Middle frontal gyrus (tissue), 1 donor: ENCODE results near the gene PARD3B.

Experiments used
- DNase-seq: peaks from one replicate; pipeline ENCODE4 v3.0.0-alpha.2; 2015; ENCODE audit warnings: low spot score; ENCODE audit errors: extremely low spot score

The PARD3B gene

GRCh38 chr2:204944927-204945326, 399.7 kb downstream of the PARD3B start:
- no peak for DNase-seq

- no peak for DNase-seq
Observed at GRCh38 chr2:204945376-204945775, 400.1 kb downstream of the PARD3B start.

DNA sequence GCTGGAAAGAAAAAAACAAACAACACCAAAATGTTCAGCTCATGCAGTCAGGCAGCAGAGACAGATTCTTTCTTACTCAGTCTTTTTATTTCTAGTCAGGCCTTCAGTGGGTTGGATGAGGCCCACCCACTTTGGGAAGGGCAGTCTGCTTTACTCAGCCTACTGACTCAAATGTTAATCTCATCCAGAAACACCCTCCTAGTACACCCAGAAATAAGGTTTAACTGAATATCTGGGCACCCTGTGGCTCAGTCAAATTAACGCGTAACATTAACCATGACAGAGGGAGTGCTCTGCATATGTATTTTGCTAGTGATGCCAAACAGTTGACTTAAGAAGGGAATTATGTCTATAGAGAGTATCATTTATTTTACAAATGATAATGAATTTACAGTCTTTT, 401.6 kb downstream of the PARD3B start:
- DNase-seq: no peak

DNA sequence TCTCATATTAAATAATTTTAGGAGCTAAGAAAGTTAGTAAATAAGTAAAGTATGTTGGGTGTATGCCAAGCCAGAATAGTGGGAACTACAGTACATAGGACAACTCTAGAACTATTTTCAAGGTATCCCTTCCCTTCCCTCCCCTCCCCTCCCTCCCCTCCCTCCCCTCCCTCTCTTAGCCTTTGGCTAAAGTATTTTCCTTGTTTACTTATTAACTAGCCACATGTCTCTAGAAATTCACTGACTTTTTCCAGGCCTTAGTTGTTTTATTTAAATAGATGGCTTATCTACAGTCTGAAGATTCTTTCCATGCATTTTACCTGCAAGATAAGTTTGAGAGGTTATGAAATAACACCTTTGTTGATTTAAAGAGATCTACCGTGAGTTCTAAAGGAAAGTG, 402.1 kb downstream of the PARD3B start:
- no peak for DNase-seq

DNA sequence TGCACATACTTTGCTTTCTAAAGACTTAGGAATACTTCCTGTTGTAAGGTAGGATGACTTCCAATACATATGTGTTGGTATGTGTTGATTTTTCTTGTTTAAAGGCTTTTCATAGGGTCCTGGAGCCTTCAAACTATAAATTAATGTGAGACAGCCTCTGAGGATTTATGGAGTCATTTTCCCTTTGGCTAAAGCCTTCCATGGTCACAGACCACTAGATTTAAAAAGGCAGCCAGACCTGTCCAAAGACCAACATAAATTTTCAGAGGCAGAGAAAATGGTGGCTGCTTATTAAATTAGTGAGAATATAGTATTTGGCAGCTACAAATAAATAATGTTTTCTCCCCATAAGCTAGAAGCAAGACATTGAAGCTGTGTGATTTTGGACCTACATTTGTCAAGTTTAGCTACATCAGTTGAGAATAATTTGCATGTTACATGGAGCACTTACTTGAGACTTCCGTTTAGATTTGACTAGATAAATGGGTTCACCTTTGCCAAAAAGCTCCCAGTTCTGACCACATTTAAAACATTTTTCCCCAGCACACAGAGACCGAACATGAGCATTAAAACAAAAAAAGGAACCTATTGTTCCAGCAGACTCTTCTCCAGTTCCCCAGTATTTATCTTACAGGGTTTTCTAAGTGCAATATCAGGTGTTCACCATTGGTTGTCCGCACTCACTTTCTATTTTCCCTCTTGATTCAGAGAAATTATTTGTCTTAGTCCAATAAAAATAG, 402.9 kb downstream of the PARD3B start:
- no peak for DNase-seq

- DNase-seq: no peak
Observed at GRCh38 chr2:204948822-204949221, 403.5 kb downstream of the PARD3B start.

DNA sequence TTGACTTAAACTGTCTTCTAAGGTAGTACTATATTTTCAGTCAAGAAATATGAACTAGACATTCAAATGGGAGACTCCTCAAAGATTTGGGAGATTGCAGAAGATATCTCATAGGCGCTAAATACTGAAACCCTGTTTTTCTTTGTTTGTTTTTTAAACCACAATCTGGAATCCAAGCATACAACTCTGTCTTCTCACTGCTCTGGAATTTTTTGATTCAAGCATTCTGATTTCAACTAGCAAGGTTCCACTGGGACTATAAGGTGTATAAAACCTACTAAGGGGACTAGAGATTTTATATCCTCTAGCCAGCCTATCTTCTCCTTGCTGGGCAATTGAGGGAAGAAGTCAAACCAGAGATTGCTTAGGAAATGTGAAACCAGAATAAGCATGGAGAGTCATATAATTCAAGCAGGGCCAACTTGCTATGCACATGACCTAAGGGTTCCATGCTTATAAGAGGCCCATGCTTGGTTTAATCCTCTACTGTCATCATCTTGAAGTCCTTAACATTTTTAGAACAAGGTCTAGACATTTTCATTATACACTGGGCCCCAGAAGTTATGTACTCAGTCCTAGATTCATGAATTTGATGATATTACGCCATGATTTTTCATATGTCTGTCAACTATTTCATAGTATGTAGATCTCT, 405.5 kb downstream of the PARD3B start:
- no peak for DNase-seq

DNA sequence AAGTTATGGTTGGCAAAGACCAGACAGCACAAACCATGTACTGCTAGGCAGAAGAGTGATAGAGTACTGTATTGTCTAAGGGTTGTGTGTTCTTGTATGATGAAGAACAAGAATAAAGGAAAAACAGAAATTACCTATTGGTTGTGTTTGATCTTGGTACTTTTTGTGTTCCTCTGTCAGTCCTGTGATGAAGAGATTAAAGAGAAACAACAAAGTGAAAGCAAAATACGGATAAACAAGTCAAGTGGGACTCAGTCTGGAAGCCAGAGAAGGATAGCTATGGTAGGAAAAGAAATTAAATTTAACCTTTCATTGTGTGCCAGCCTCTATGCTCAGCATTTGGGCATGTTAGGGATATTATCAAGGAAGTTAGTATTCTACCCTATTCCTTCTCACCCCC, 413.1 kb downstream of the PARD3B start:
- no peak for DNase-seq

DNA sequence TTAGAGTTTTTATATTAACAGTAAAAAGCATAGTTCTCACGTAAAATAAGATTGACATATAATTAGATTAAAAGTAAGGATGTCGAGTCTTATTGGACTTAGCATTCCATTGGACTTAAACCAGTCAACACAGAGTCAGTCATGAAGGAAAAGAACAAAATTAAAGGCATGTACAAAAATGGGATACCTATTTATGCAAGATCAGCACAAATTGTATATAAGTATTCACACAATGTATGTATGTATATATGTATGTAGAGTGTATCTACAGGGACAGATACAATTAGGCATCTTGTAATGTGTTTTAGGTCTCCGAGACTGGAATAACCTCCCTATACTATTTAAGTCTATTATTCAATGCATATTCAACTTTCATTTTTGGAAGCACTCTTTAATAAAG, 419.1 kb downstream of the PARD3B start:
- DNase-seq: no peak

DNA sequence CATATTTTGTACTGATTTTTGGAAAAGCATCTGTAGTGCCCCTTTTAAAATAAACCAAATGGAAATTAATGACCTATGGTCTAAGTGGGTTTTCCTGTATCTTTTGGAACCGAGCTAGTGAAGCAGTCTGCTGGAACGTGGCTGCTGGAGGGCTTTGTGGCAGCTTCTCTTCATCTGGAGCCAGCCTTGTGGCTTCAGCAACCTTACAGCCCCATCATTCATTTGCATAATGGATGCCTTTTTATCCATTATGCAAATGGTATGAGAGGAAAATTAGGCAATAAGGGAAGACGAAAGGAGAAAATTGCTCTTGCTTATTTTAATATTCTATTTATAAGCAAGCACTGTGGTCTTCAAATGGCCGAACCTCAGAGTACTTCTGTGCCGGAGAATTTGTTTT, 421.0 kb downstream of the PARD3B start:
- DNase-seq: no peak

- DNase-seq: no peak
Observed at GRCh38 chr2:204967199-204967960, 422.1 kb downstream of the PARD3B start.

- DNase-seq: no peak
Observed at GRCh38 chr2:204971206-204971907, 426.1 kb downstream of the PARD3B start.

DNA sequence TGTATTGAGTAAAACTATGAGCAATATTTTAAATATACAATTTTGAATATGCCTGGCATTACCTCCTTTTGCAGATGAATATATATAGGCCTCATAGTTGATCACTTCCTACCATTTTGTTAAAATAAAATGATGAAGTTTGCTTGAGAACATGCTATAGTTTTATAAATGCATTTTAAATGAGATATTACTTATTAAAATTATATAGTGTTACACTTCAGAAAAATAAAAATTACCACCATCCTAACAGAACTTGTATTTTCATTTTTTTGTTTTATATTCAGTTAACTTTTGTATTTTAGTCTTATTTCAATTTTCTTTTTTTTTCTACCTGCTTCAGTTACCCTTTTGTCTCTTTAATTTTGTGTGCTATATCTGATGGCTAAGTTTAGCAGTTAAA, 426.9 kb downstream of the PARD3B start:
- DNase-seq: no peak

DNA sequence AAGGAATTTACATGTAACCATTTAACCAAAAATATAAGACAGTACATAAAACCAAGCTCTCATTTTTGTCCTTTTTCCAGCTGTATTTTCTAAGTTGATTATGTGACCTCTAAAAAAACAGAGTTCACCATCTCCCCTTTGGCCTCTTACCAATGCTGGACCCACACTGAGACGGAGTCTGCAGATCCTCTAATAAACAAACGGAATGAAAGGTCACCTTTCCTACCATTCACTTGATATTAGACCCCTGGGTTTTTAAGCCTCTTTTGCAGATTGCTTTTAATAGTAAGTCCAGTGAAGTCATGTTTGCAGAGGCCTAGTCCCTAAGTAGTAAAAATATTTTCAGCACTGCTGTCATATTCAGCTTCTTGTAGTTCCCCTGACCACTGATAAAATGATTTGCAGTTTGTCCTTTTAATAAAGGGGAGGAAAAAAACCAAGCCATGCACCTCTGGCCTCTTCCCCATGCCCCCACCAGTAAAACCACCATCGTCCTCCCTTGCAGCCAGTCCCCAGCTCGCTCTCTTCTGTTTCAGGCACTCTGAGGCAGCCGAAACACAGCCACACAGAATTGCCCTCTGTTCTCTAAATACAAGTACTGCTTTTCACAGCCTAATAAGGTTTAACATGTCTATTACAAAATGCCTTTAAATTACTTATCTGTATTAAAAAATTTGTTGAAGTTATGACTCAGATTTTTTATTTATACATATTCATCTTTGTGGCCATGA, 427.5 kb downstream of the PARD3B start:
- no peak for DNase-seq

DNA sequence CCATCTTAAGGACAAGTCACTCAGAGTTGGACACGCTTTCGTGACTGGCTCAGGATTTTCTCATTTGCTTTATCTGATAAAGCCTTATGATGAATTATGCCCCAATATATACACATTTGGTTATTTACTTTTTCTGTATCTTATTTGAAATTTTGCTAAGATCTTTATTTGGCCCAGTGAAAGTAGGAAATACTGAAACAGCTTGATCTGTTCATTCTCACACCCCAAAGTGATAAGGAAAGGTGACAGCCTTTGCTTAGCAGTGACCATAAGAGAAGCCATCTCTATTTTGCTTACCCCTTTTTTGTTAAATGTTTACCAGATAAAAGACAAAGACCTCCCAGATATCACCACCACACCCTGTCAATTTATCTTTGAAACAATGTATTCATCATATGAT, 428.3 kb downstream of the PARD3B start:
- no peak for DNase-seq

GRCh38 chr2:204974487-204974886, 429.2 kb downstream of the PARD3B start:
- DNase-seq: no peak

DNA sequence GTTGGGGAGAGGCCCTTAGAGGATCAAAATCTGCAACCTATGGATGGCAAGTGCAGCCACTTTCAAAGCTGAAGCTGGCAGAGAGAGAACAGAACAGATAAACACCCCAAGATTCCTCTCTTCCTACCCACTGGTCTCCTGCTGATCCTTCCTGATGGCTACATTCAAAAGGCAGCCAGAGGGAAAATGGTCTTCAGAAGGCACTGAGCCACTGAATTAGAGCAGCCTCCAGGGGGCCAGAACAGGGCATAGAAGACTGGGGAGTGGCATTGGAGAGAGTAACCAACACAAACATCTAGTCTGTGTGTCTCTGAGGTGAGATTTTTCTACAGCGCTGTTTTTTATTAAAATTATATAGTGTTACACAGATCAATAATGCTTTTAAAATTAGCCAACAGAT, 432.6 kb downstream of the PARD3B start:
- no peak for DNase-seq

GRCh38 chr2:204982303-204982702, 437.0 kb downstream of the PARD3B start:
- DNase-seq: no peak

GRCh38 chr2:204984518-204984917, 439.2 kb downstream of the PARD3B start:
- DNase-seq: no peak

DNA sequence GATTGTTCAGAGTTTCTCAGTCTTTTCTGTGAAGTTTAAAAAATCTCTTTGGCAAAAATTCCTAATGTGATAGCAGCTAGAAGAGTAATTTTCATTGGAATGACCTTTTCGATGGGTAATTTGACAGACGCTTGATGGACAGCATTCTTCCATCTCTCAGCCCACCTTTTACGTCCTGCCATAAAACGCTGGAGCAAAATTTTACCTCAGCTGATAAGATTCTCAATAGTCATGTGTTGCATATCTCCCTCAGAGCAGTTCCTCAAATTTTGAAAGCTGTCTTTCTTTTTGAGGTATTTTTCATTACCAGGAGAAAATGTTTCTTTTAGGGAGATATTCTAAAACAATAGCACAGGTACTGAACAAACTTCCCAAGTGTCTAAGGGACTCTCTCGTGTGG, 441.4 kb downstream of the PARD3B start:
- no peak for DNase-seq

DNA sequence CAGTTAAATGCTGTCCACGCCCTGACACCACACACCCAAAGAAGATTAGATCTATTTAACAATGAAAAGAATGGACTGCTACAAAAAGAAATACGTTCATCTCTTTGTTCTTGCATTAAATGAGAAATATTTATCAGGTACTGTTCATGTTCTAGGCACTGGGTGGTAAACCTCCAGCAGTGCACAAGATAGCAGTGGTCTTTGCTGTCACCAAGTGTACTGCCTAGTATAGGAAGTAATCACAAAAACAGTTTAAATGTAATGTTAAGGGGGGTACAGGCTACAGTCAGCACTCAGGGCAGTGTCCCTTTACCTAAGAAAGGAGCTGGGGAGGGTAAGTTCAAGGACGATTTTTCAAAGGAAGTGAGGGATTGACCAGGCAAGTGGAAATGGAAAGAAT, 443.6 kb downstream of the PARD3B start:
- DNase-seq: no peak
